ENCODE data around the gene PRCP. TPM values are rescaled to one million over a fixed set of nuclear protein-coding genes. Genes with fewer than 3 reads are reported as not detected.

The PRCP gene
- total RNA-seq, 2 experiments from 2014 or later: 22.1 to 22.5 TPM

GRCh38 chr11:82902880-82903279 lies 2.6 kb upstream of the PRCP start:
- Mint-ChIP-seq H3K36me3 (ENCODE audit: low read depth) (no peaks in the 10 kb centered on the region), H3K9me3 (no peaks in the 10 kb centered on the region), H3K4me3 (peak overlapping the region; percentile 96), H3K4me1 (peaks cover 52% of the 10 kb centered on the region), H3K27ac (no peak overlapping the region), H3K27me3 (no peaks in the 10 kb centered on the region)
- POLR2A ChIA-PET: no interaction called here
- no peak for DNase-seq
- CTCF ChIA-PET: interaction anchor here (2.4 kb wide), 1 partner anchor 11 kb away, joined by 7 read pairs; no protein-coding TSS in a partner anchor

GRCh38 chr11:82901922-82902485 lies 1.8 kb upstream of the PRCP start:
- ChIA-PET CTCF (interaction anchor here (0.8 to 2.7 kb wide), 5 partner anchors 8 to 250 kb away, joined by 3 to 9 read pairs (median 5); no protein-coding TSS in a partner anchor), POLR2A (interaction anchor here (1.1 kb wide), 1 partner anchor 255 kb away, joined by 5 read pairs; the partner anchor contains the start of gene PCF11)
- Mint-ChIP-seq H3K4me1 (peaks cover 51% of the 10 kb centered on the region), H3K27me3 (no peaks in the 10 kb centered on the region), H3K9me3 (no peaks in the 10 kb centered on the region), H3K27ac (peak overlapping the region; percentile 98), H3K4me3 (peak overlapping the region; percentile 96), H3K36me3 (ENCODE audit: low read depth) (no peaks in the 10 kb centered on the region)
- peak; percentile 17 for DNase-seq

GRCh38 chr11:82901165-82901921 lies 1.1 kb upstream of the PRCP start, which contains the start of gene DDIAS:
DDIAS (plus strand) TSS chr11:82901736; CDS start chr11:82914739, 13,003 bp downstream.
- Mint-ChIP-seq H3K36me3 (ENCODE audit: low read depth) (peaks cover 2% of the 10 kb centered on the region), H3K4me3 (peak within 1 kb of the TSS; percentile 96), H3K27ac (peak within 1 kb of the TSS; percentile 98), H3K9me3 (no peaks in the 10 kb centered on the region), H3K27me3 (no peaks in the 10 kb centered on the region), H3K4me1 (peaks cover 49% of the 10 kb centered on the region)
- CTCF ChIA-PET: interaction anchor here (0.8 to 2.7 kb wide), 6 partner anchors 9 to 349 kb away, joined by 3 to 9 read pairs (median 6); no protein-coding TSS in a partner anchor
- DNase-seq: peak; percentile 98
- POLR2A ChIA-PET: interaction anchor here (0.7 to 1.1 kb wide), 2 partner anchors 256 to 400 kb away, joined by 3 to 5 read pairs; partner anchors contain the start of gene PCF11

GRCh38 chr11:82899957-82900276 lies 313 bp downstream of the PRCP start:
- Mint-ChIP-seq H3K27ac (peak overlapping the region; percentile 98), H3K4me3 (peak overlapping the region; percentile 96), H3K9me3 (no peaks in the 10 kb centered on the region), H3K27me3 (no peaks in the 10 kb centered on the region), H3K36me3 (ENCODE audit: low read depth) (peaks cover 2% of the 10 kb centered on the region), H3K4me1 (peaks cover 48% of the 10 kb centered on the region)
- ChIA-PET POLR2A (no interaction called here), CTCF (interaction anchor here (0.6 to 2.7 kb wide), 5 partner anchors 20 to 351 kb away, joined by 3 to 9 read pairs (median 4); no protein-coding TSS in a partner anchor)
- DNase-seq: no peak

GRCh38 chr11:82899186-82899820 lies 927 bp downstream of the PRCP start:
- Mint-ChIP-seq H3K36me3 (ENCODE audit: low read depth) (peaks cover 2% of the 10 kb centered on the region), H3K27ac (peak overlapping the region; percentile 98), H3K4me3 (peak overlapping the region; percentile 96), H3K4me1 (peaks cover 48% of the 10 kb centered on the region), H3K27me3 (no peaks in the 10 kb centered on the region), H3K9me3 (no peaks in the 10 kb centered on the region)
- POLR2A ChIA-PET: no interaction called here
- DNase-seq: peak; percentile 59
- CTCF ChIA-PET: interaction anchor here (1.1 to 2.7 kb wide), 3 partner anchors 20 to 32 kb away, joined by 4 to 9 read pairs (median 4); no protein-coding TSS in a partner anchor

- no peak overlapping the region for H3K4me3 Mint-ChIP-seq
- no peaks in the 10 kb centered on the region for H3K9me3 Mint-ChIP-seq
- POLR2A ChIA-PET: no interaction called here
- peaks cover 2% of the 10 kb centered on the region for H3K36me3 Mint-ChIP-seq (ENCODE audit: low read depth)
- no peak overlapping the region for H3K27ac Mint-ChIP-seq
- DNase-seq: no peak
- peaks cover 42% of the 10 kb centered on the region for H3K4me1 Mint-ChIP-seq
- H3K27me3 Mint-ChIP-seq: no peaks in the 10 kb centered on the region
- CTCF ChIA-PET: no interaction called here
Measured at GRCh38 chr11:82898241-82898640, 2.0 kb downstream of the PRCP start.

- CTCF ChIA-PET: interaction anchor here (0.7 to 1.4 kb wide), 2 partner anchors 29 to 293 kb away, joined by 3 to 4 read pairs; no protein-coding TSS in a partner anchor
- H3K36me3 Mint-ChIP-seq (ENCODE audit: low read depth): peaks cover 2% of the 10 kb centered on the region
- H3K4me1 Mint-ChIP-seq: peaks cover 27% of the 10 kb centered on the region
- H3K9me3 Mint-ChIP-seq: no peaks in the 10 kb centered on the region
- H3K4me3 Mint-ChIP-seq: no peak overlapping the region
- H3K27me3 Mint-ChIP-seq: no peaks in the 10 kb centered on the region
- no peak for DNase-seq
- H3K27ac Mint-ChIP-seq: no peak overlapping the region
- POLR2A ChIA-PET: no interaction called here
Measured at GRCh38 chr11:82896183-82896582, 4.0 kb downstream of the PRCP start.

GRCh38 chr11:82895437-82896091 lies 4.7 kb downstream of the PRCP start:
- Mint-ChIP-seq H3K4me1 (peaks cover 26% of the 10 kb centered on the region), H3K36me3 (ENCODE audit: low read depth) (peaks cover 2% of the 10 kb centered on the region), H3K27ac (no peak overlapping the region), H3K9me3 (no peaks in the 10 kb centered on the region), H3K27me3 (no peaks in the 10 kb centered on the region), H3K4me3 (no peak overlapping the region)
- ChIA-PET POLR2A (no interaction called here), CTCF (interaction anchor here (0.5 to 1.4 kb wide), 3 partner anchors 16 to 216 kb away, joined by 3 to 4 read pairs (median 4); no protein-coding TSS in a partner anchor)
- no peak for DNase-seq

GRCh38 chr11:82892611-82893169 lies 7.5 kb downstream of the PRCP start:
- ChIA-PET POLR2A (no interaction called here), CTCF (no interaction called here)
- H3K27ac Mint-ChIP-seq: no peak overlapping the region

GRCh38 chr11:82890936-82891335 lies 9.3 kb downstream of the PRCP start:
- H3K4me1 Mint-ChIP-seq: peaks cover 2% of the 10 kb centered on the region
- POLR2A ChIA-PET: no interaction called here
- no peaks in the 10 kb centered on the region for H3K36me3 Mint-ChIP-seq (ENCODE audit: low read depth)
- DNase-seq: no peak
- H3K27me3 Mint-ChIP-seq: no peaks in the 10 kb centered on the region
- H3K27ac Mint-ChIP-seq: no peak overlapping the region
- H3K9me3 Mint-ChIP-seq: no peaks in the 10 kb centered on the region
- H3K4me3 Mint-ChIP-seq: no peak overlapping the region
- CTCF ChIA-PET: no interaction called here

More at GRCh38 chr11:82892611-82893169, 7.5 kb downstream of the PRCP start:
- H3K27me3 Mint-ChIP-seq: no peaks in the 10 kb centered on the region
- no peaks in the 10 kb centered on the region for H3K9me3 Mint-ChIP-seq
- H3K36me3 Mint-ChIP-seq (ENCODE audit: low read depth): peaks cover 2% of the 10 kb centered on the region
- H3K4me3 Mint-ChIP-seq: no peak overlapping the region
- no peak for DNase-seq
- H3K4me1 Mint-ChIP-seq: peaks cover 8% of the 10 kb centered on the region

GRCh38 chr11:82890002-82890341 lies 10.3 kb downstream of the PRCP start:
- Mint-ChIP-seq H3K9me3 (no peaks in the 10 kb centered on the region), H3K4me3 (no peak overlapping the region), H3K27ac (no peak overlapping the region), H3K27me3 (no peaks in the 10 kb centered on the region), H3K4me1 (no peaks in the 10 kb centered on the region), H3K36me3 (ENCODE audit: low read depth) (no peaks in the 10 kb centered on the region)
- no peak for DNase-seq
- POLR2A ChIA-PET: no interaction called here
- CTCF ChIA-PET: interaction anchor here (0.6 kb wide), 1 partner anchor 397 kb away, joined by 4 read pairs; no protein-coding TSS in a partner anchor
